Neutrophil (primary cell): ENCODE results near the gene FAM117A.
"Not testable (repeated sequence)": the region's sequence is repeated elsewhere in the genome, so short reads cannot be mapped to it uniquely, and the experiment has no call there.

Source experiments
- H3K27ac ChIP-seq: fragments of 200-600 bp; sonication (generic); 2 replicates; pipeline ENCODE4 v1.5.1; 2016; ENCODE audit warnings: mild to moderate bottlenecking, moderate library complexity
- H3K27me3 ChIP-seq: fragments of 200-600 bp; sonication (generic); 2 replicates; pipeline ENCODE4 v1.6.0; 2016; ENCODE audit warnings: mild to moderate bottlenecking
- H3K36me3 ChIP-seq: fragments of 200-600 bp; sonication (generic); 2 replicates; pipeline ENCODE4 v1.5.1; 2017
- H3K4me1 ChIP-seq, 2 experiments: fragments of 200-600 bp in 1 of 2; sonication (generic) in 1 of 2; 1 replicate in 1 of 2; 2 replicates in 1 of 2; pipeline versions ENCODE4 v1.5.1 to v1.6.1; 2013 to 2016; ENCODE audit warnings: low read depth in 1 of 2, low read length in 1 of 2, mild to moderate bottlenecking in 1 of 2, moderate library complexity in 1 of 2; ENCODE audit not compliant: control insufficient read depth in 1 of 2, insufficient read depth in 1 of 2
- H3K4me3 ChIP-seq, 2 experiments: fragments of 200-600 bp in 1 of 2; sonication (generic) in 1 of 2; 1 replicate in 1 of 2; 2 replicates in 1 of 2; pipeline ENCODE4 v1.5.1; 2013 to 2016; ENCODE audit warnings: low read depth in 1 of 2, low read length in 1 of 2, mild to moderate bottlenecking in 1 of 2, moderate library complexity in 1 of 2
- H3K9me3 ChIP-seq: fragments of 200-600 bp; sonication (generic); 2 replicates; pipeline ENCODE4 v1.5.1; 2016
- CTCF ChIP-seq: fragments of 200-600 bp; sonication (generic); IDR thresholded peaks from 2 replicates; pipeline ENCODE4 v1.5.1; 2016; ENCODE audit warnings: antibody characterized with exemption

FAM117A gene

DNA sequence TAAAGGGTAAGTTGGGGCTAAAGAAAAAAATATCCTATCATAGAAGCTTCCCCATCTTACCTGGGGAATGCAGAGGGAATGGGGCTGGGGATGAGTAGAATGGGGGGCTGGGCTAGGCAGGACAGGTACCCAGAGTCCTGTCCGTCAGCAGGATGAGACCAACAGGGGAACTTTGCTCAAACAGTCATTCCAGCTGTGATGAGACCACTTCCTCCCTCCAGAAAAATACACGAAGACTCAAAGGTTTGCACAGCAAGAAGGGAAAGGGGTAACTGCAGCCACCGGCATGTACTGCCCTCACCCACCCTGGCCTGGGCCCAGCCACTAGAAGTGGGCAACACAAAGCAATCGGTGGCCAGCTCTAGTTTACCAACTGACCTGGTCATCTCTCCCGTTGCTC lies 35.5 kb downstream of the FAM117A start:
- no peaks in the 10 kb centered on the region for H3K9me3 ChIP-seq
- peaks cover 7 to 21% of the 10 kb centered on the region in 2 experiments for H3K4me1 ChIP-seq
- no peak for TF ChIP-seq CTCF
- H3K36me3 ChIP-seq, result peaks cover 5% of the 10 kb centered on the region
- peak overlapping the region; percentile 78 for H3K27ac ChIP-seq
- no peaks in the 10 kb centered on the region for H3K27me3 ChIP-seq
- H3K4me3 ChIP-seq, result no peak overlapping the region

DNA sequence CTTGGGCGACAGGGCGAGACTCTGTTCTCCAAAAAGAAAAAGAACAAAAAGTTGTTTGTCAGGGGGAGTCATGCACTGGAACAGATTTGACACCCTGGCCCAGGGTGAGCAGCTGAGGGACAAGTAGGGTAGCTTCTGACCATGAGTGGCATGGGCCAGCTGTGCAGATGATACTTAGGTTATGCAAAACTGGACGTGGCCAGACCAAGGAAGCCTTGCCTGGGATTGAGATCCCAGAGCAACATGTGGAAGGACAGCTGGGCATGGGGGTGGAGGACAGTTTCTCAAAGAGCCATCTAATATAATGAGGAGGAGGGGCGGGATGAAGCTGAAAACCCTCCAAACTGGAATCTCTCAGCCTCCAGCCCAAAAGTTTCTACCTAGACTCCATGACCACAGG lies 36.6 kb downstream of the FAM117A start:
- Histone ChIP-seq H3K27me3 (no peaks in the 10 kb centered on the region), H3K27ac (no peak overlapping the region), H3K9me3 (no peaks in the 10 kb centered on the region), H3K4me3 (no peak overlapping the region), H3K36me3 (peaks cover 8% of the 10 kb centered on the region), H3K4me1 (peaks cover 4 to 17% of the 10 kb centered on the region in 2 experiments)
- no peak for TF ChIP-seq CTCF

- Histone ChIP-seq H3K4me3 (no peak overlapping the region), H3K36me3 (peaks cover 23% of the 10 kb centered on the region), H3K4me1 (peaks cover 4 to 16% of the 10 kb centered on the region in 2 experiments), H3K9me3 (no peaks in the 10 kb centered on the region), H3K27ac (no peak overlapping the region), H3K27me3 (no peaks in the 10 kb centered on the region)
- no peak for TF ChIP-seq CTCF
These were observed 38.3 kb downstream of the FAM117A start for GRCh38 chr17:49725452-49726130.

- not testable (repeated sequence) for H3K4me3 ChIP-seq, H3K27ac ChIP-seq, H3K27me3 ChIP-seq, H3K9me3 ChIP-seq
- H3K36me3 ChIP-seq, result peaks cover 34% of the 10 kb centered on the region
- H3K4me1 ChIP-seq, result peaks cover 4 to 16% of the 10 kb centered on the region in 2 experiments
These were observed 39.4 kb downstream of the FAM117A start for GRCh38 chr17:49724552-49724951.

DNA sequence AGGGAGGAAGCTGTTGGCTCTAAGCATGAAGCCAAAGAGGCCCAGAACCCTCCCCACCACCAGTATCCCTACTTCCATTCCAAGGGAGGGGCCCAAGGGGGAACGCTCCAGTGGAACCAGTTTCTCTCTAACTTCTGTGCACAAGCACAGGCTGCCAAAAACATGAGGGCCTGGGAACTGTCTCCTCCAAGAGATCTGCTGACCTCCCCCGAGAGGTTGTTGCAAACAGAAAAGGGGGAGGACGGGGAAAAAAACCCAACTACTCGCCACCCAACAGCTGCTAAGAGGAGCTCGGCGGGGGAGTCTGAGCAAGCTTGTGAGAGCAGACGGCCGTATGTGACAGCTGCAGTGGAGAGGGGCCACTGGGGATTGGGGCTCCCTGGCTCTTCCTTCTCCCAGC lies 40.5 kb downstream of the FAM117A start:
- no peaks in the 10 kb centered on the region for H3K27me3 ChIP-seq
- peaks cover under 1 to 10% of the 10 kb centered on the region in 2 experiments for H3K4me1 ChIP-seq
- no peak for TF ChIP-seq CTCF
- H3K4me3 ChIP-seq, result no peak overlapping the region
- H3K36me3 ChIP-seq, result peaks cover 45% of the 10 kb centered on the region
- no peak overlapping the region for H3K27ac ChIP-seq
- H3K9me3 ChIP-seq, result no peaks in the 10 kb centered on the region

DNA sequence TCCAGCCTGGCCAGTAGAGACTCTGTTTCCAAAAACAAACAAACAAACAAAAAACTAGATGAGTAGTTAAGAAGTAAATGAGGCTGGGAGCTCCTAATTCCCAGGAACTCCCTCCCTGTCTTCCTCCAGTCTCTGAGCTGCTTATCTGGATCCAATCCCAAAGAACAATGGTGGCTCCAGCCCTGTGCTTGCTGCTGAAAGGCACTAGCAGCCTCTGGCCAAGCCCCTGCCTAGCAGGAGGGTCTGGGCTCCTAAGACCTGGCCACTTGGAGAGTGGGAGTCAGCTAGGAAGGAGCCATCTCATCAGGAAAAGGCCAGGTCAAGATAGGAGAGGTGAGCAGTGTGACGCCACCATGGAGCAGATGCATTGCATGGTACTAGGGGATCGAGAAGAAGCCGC lies 41.9 kb downstream of the FAM117A start:
- Histone ChIP-seq H3K27ac (no peak overlapping the region), H3K9me3 (no peaks in the 10 kb centered on the region), H3K4me1 (no peaks in the 10 kb centered on the region), H3K36me3 (peaks cover 58% of the 10 kb centered on the region), H3K4me3 (no peak overlapping the region), H3K27me3 (no peaks in the 10 kb centered on the region)
- no peak for TF ChIP-seq CTCF
